ENCODE results near the gene HOXA9. TPM values are rescaled to one million over a fixed set of nuclear protein-coding genes. Genes with fewer than 3 reads are reported as not detected.

The HOXA9 gene
- total RNA-seq, 2 donors from 2014 or later: 14.7 to 57.0 TPM

DNA sequence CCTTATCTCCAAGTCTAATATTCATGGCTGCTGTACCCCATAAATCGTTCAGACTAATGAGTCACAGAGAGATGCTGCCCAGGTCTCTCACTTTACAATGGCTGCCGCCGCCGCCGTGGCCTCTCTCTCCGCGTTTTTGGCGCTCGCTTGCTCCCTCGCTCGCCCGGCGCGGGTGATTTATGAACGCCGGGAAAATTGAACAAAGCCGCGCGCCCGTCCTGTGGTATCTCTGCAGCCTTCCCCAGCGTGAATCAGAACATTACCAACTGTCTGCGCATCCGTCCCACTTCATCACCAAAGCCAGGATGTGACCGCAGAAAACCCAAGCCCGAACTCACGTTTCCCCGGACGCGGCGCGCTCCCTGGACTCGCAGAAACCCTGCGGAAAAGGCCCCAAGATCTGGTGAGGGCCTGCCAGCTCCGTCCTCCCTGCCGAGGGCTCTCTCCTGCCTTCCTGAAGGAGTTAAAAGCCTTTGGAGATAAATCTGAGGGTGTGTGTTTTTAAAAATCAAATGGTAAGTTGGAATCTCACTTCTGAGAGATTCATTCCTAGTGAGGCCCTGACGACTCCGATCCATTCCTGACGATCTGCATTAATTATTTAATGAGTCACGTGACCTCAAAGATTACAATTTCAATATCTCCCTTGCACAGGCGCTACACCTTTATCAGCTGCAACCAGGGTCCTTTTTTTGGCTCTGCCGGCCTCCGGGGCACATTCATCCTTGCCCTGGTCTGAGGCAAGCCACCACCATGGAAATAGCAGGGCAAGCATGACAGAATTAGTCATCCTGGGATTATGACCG lies 41.0 kb downstream of the HOXA9 start:
- 86% methylated on average over 43 of the region's 43 CpGs for WGBS
- Histone ChIP-seq H3K4me1 (replicated peaks) (no peaks in the 10 kb centered on the region), H3K36me3 (no peaks in the 10 kb centered on the region), H3K27me3 (replicated peaks; ENCODE audit: insufficient read depth) (no peaks in the 10 kb centered on the region), H3K27ac (no peak overlapping the region), H3K4me3 (no peak overlapping the region), H3K9me3 (no peaks in the 10 kb centered on the region)
- intact Hi-C loops (cut with DNase I): no loop called here
- DNase-seq (ENCODE audit: low spot score): no peak
- TF ChIP-seq POLR2A (IDR thresholded peaks at IDR 0.05) (no peak), CTCF (IDR thresholded peaks at IDR 0.05) (no peak), POLR2AphosphoS5 (IDR thresholded peaks at IDR 0.05) (no peak)

- no peaks in the 10 kb centered on the region for H3K9me3 ChIP-seq
- no peaks in the 10 kb centered on the region for H3K27me3 ChIP-seq (replicated peaks; ENCODE audit: insufficient read depth)
- intact Hi-C loops (cut with DNase I): no loop called here
- no peak for DNase-seq (ENCODE audit: low spot score)
- no peaks in the 10 kb centered on the region for H3K36me3 ChIP-seq
- no peaks in the 10 kb centered on the region for H3K4me1 ChIP-seq (replicated peaks)
- no peak overlapping the region for H3K27ac ChIP-seq
- H3K4me3 ChIP-seq: no peak overlapping the region
- 89% methylated on average over 26 of the region's 26 CpGs for WGBS
- no peak for TF ChIP-seq POLR2AphosphoS5 (IDR thresholded peaks at IDR 0.05)
- no peak for TF ChIP-seq CTCF (IDR thresholded peaks at IDR 0.05)
- TF ChIP-seq POLR2A (IDR thresholded peaks at IDR 0.05): no peak
These were observed 41.8 kb downstream of the HOXA9 start for GRCh38 chr7:27123477-27124053.

GRCh38 chr7:27123007-27123476 lies 42.3 kb downstream of the HOXA9 start:
- TF ChIP-seq POLR2A (IDR thresholded peaks at IDR 0.05) (no peak), CTCF (IDR thresholded peaks at IDR 0.05) (no peak), POLR2AphosphoS5 (IDR thresholded peaks at IDR 0.05) (no peak)
- DNase-seq (ENCODE audit: low spot score): no peak
- H3K27ac ChIP-seq: no peak overlapping the region
- H3K27me3 ChIP-seq (replicated peaks; ENCODE audit: insufficient read depth): no peaks in the 10 kb centered on the region
- no peaks in the 10 kb centered on the region for H3K9me3 ChIP-seq
- no peak overlapping the region for H3K4me3 ChIP-seq
- 87% methylated on average over 14 of the region's 14 CpGs for WGBS
- no peaks in the 10 kb centered on the region for H3K4me1 ChIP-seq (replicated peaks)
- no peaks in the 10 kb centered on the region for H3K36me3 ChIP-seq
- intact Hi-C loops (cut with DNase I): no loop called here

GRCh38 chr7:27122077-27122910 lies 43.0 kb downstream of the HOXA9 start:
- H3K27ac ChIP-seq: no peak overlapping the region
- H3K4me1 ChIP-seq (replicated peaks): no peaks in the 10 kb centered on the region
- no peaks in the 10 kb centered on the region for H3K27me3 ChIP-seq (replicated peaks; ENCODE audit: insufficient read depth)
- intact Hi-C loops (cut with DNase I): no loop called here
- H3K36me3 ChIP-seq: no peaks in the 10 kb centered on the region
- 78% methylated on average over 42 of the region's 42 CpGs for WGBS
- no peak for TF ChIP-seq CTCF (IDR thresholded peaks at IDR 0.05)
- H3K9me3 ChIP-seq: no peaks in the 10 kb centered on the region
- DNase-seq (ENCODE audit: low spot score): no peak
- no peak overlapping the region for H3K4me3 ChIP-seq
